ENCODE results near the gene SMAD6.

- TF ChIP-seq, protein P1, sequence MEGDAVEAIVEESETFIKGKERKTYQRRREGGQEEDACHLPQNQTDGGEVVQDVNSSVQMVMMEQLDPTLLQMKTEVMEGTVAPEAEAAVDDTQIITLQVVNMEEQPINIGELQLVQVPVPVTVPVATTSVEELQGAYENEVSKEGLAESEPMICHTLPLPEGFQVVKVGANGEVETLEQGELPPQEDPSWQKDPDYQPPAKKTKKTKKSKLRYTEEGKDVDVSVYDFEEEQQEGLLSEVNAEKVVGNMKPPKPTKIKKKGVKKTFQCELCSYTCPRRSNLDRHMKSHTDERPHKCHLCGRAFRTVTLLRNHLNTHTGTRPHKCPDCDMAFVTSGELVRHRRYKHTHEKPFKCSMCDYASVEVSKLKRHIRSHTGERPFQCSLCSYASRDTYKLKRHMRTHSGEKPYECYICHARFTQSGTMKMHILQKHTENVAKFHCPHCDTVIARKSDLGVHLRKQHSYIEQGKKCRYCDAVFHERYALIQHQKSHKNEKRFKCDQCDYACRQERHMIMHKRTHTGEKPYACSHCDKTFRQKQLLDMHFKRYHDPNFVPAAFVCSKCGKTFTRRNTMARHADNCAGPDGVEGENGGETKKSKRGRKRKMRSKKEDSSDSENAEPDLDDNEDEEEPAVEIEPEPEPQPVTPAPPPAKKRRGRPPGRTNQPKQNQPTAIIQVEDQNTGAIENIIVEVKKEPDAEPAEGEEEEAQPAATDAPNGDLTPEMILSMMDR (IDR thresholded peaks at IDR 0.05; ENCODE audit: low read depth, low read length, poor library complexity, severe bottlenecking), result no peak
- no peak for TF ChIP-seq EZH2phosphoT487 (IDR thresholded peaks at IDR 0.05; ENCODE audit: borderline replicate concordance, low read length)
These were observed 100.3 kb downstream of the SMAD6 start for GRCh38 chr15:66802025-66803001.

Data from DOHH2 (cell line).